Subcutaneous adipose tissue (tissue), 4 donors: ENCODE measurements around the gene MAST4. TPM values are rescaled to one million over a fixed set of nuclear protein-coding genes. Genes with fewer than 3 reads are reported as not detected.

Experiments
- CTCF ChIP-seq: fragments of 450-650 bp; IDR thresholded peaks from one replicate; pipeline ENCODE4 v1.5.1; 2016; ENCODE audit warnings: low read depth, mild to moderate bottlenecking, control low read depth, antibody characterized with exemption, moderate library complexity
- total RNA-seq, 4 donors: library from RNA; depleted of rRNA; stranded (reverse); fragments of >200 nt; gene quantifications; one replicate each; pipeline ENCODE4 v1.1.0, GENCODE V29; 2016

The MAST4 gene
- total RNA-seq, 4 donors from 2014 or later: 35.2 to 60.7 (median 52.9) TPM

GRCh38 chr5:66829826-66830225 is 233.6 kb downstream of the MAST4 start:
- TF ChIP-seq CTCF: no peak

- TF ChIP-seq CTCF: no peak
Measured at GRCh38 chr5:66830636-66831035, 234.4 kb downstream of the MAST4 start.

- TF ChIP-seq CTCF: no peak
Measured at GRCh38 chr5:66839636-66840185, 243.5 kb downstream of the MAST4 start.

GRCh38 chr5:66840511-66841013 is 244.4 kb downstream of the MAST4 start:
- TF ChIP-seq CTCF: no peak

- no peak for TF ChIP-seq CTCF
Measured at GRCh38 chr5:66841264-66841663, 245.1 kb downstream of the MAST4 start.

GRCh38 chr5:66842540-66842939 is 246.3 kb downstream of the MAST4 start:
- no peak for TF ChIP-seq CTCF

- TF ChIP-seq CTCF: no peak
Measured at GRCh38 chr5:66843065-66843464, 246.9 kb downstream of the MAST4 start.
